GM23248 (cell line): ENCODE results near the gene URB1. TPM values are rescaled to one million over a fixed set of nuclear protein-coding genes. Genes with fewer than 3 reads are reported as not detected.
"Not testable (repeated sequence)": the region's sequence is repeated elsewhere in the genome, so short reads cannot be mapped to it uniquely, and the experiment has no call there.

Experiments
- DNase-seq: peaks from one replicate; pipeline ENCODE4 v3.0.0-alpha.2; 2015
- H2AFZ ChIP-seq: fragments of 200-600 bp; sonication (generic); 2 replicates; pipeline ENCODE4 v1.6.1; 2016; ENCODE audit warnings: antibody characterized with exemption
- H3F3A ChIP-seq: fragments of 200-600 bp; sonication (generic); 2 replicates; pipeline ENCODE4 v1.6.1; 2016; ENCODE audit warnings: mild to moderate bottlenecking, antibody characterized with exemption, mixed run types; ENCODE audit not compliant: insufficient read depth
- H3K27ac ChIP-seq: fragments of 200-600 bp; sonication (generic); 2 replicates; pipeline ENCODE4 v1.5.1; 2016; ENCODE audit warnings: mild to moderate bottlenecking
- H3K27me3 ChIP-seq: fragments of 200-600 bp; sonication (generic); replicated peaks from 2 replicates; pipeline ENCODE4 v1.6.1; 2016; ENCODE audit warnings: mild to moderate bottlenecking; ENCODE audit not compliant: insufficient read depth
- H3K36me3 ChIP-seq: fragments of 200-600 bp; sonication (generic); 2 replicates; pipeline ENCODE4 v1.6.1; 2016; ENCODE audit warnings: low read depth, mild to moderate bottlenecking
- H3K4me1 ChIP-seq: fragments of 200-600 bp; sonication (generic); 2 replicates; pipeline ENCODE4 v1.6.1; 2016; ENCODE audit warnings: mild to moderate bottlenecking; ENCODE audit not compliant: insufficient read depth
- H3K4me2 ChIP-seq: fragments of 200-600 bp; sonication (generic); one replicate; pipeline ENCODE4 v1.6.1; 2016; ENCODE audit warnings: mild to moderate bottlenecking; ENCODE audit not compliant: unreplicated experiment
- H3K4me3 ChIP-seq: fragments of 200-600 bp; sonication (generic); 2 replicates; pipeline ENCODE4 v1.5.1; 2016; ENCODE audit warnings: mild to moderate bottlenecking
- H3K79me2 ChIP-seq: fragments of 200-600 bp; sonication (generic); 2 replicates; pipeline ENCODE4 v1.6.1; 2016; ENCODE audit warnings: mild to moderate bottlenecking; ENCODE audit not compliant: insufficient read depth
- H3K9ac ChIP-seq: fragments of 200-600 bp; sonication (generic); 2 replicates; pipeline ENCODE4 v1.6.1; 2016; ENCODE audit warnings: mild to moderate bottlenecking
- H3K9me2 ChIP-seq: fragments of 200-600 bp; sonication (generic); 2 replicates; pipeline ENCODE4 v1.6.1; 2016; ENCODE audit warnings: mixed run types, mild to moderate bottlenecking, moderate library complexity; ENCODE audit not compliant: insufficient read depth
- H3K9me3 ChIP-seq: fragments of 200-600 bp; sonication (generic); one replicate; pipeline ENCODE4 v1.6.1; 2017; ENCODE audit warnings: low read depth
- H4K20me1 ChIP-seq: fragments of 200-600 bp; sonication (generic); 2 replicates; pipeline ENCODE4 v1.6.0; 2016; ENCODE audit not compliant: insufficient read depth
- EZH2 ChIP-seq: fragments of 200-600 bp; sonication (generic); IDR thresholded peaks from 2 replicates; pipeline ENCODE4 v1.6.1; 2018; ENCODE audit warnings: antibody characterized with exemption, mild to moderate bottlenecking; ENCODE audit not compliant: insufficient read depth, poor library complexity, severe bottlenecking
- EZH2phosphoT487 ChIP-seq: fragments of 200-600 bp; sonication (generic); IDR thresholded peaks from 2 replicates; pipeline ENCODE4 v1.6.1; 2018; ENCODE audit warnings: antibody characterized with exemption, moderate library complexity, mild to moderate bottlenecking, low read depth; ENCODE audit not compliant: insufficient read depth
- WGBS, 2 experiments: methylation state at CpG; one replicate each; pipeline ENCODE4 v1.1.6; 2015 to 2017; ENCODE audit warnings: low lambda C conversion rate in 2 of 2, low coverage in 1 of 2; ENCODE audit errors: missing lambda C conversion rate in 2 of 2; 5-methylcytosine and 5-hydroxymethylcytosine counted together
- in situ Hi-C: fragments of 300-500 bp; cut with MboI; formaldehyde crosslinking; loops from 2 replicates; pipeline ENCODE4 v1.15.0; 2020
- polyA plus RNA-seq: library from polyadenylated mRNA; unstranded; fragments of >200 nt; fragmentation: Nextera tagmentation; extraction: Ambion mirVana; gene quantifications from 2 replicates; pipeline ENCODE4 v1.2.1, GENCODE V29; 2016
- total RNA-seq: library from RNA; depleted of rRNA; stranded (reverse); fragments of >200 nt; shearing (Covaris generic); gene quantifications from 2 replicates; pipeline ENCODE4 v1.2.3, GENCODE V29; 2014

Gene URB1
- total and polyA plus RNA-seq, 2 experiments from 2014 or later: 4.9 to 15.7 TPM

GRCh38 chr21:32278518-32279376, 114.1 kb downstream of the URB1 start, which contains the start of gene MIS18A:
MIS18A (minus strand) TSS chr21:32279049; CDS start chr21:32279014, 35 bp downstream.
- Histone ChIP-seq H3K4me3 (peak within 1 kb of the TSS; percentile 85), H4K20me1 (no peaks in the 10 kb centered on the region), H3F3A (peaks cover 5% of the 10 kb centered on the region; the same call in 1 of the 2 replicates), H3K4me2 (peak within 1 kb of the TSS; percentile 89), H3K36me3 (no peaks in the 10 kb centered on the region; the same call in 1 of the 2 replicates), H3K27me3 (no peaks in the 10 kb centered on the region), H3K27ac (peak within 1 kb of the TSS; percentile 55), H3K4me1 (0 out of 2 replicates have a peak, but pooled peaks cover 6% of the 10 kb centered on the region), H2AFZ (peak within 1 kb of the TSS; percentile 84), H3K79me2 (peaks cover 29% of the 10 kb centered on the region), H3K9ac (peak within 1 kb of the TSS; percentile 86), H3K9me3 (no peaks in the 10 kb centered on the region), H3K9me2 (no peaks in the 10 kb centered on the region)
- no peak for TF ChIP-seq EZH2phosphoT487
- TF ChIP-seq EZH2: no peak
- 1% methylated on average over 58 to 69 of the region's 69 CpGs for WGBS, 2 experiments
- DNase-seq: peak; percentile 98
- in situ Hi-C loops: no loop called here

DNA sequence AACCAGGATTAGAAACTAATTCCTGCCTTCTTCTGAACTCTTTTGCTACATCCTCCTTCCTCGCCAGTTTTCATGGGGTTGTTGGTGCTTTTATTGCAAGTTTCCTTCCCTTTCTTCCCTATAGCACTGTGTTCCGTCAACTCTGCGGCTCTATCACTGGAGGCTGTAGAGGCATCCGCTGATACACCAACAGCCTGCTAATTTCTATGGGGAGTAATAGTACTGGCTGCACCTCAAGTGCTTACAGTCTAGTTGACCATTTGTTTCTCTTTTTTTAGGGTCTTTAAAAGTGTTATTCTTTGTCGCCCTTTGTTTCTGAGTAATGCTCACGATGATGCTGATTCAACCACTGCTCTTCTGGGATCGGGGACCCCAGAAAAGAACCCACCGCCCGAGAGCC, 114.7 kb downstream of the URB1 start:
- DNase-seq: peak; percentile 51
- H4K20me1 ChIP-seq: no peaks in the 10 kb centered on the region
- peak overlapping the region; percentile 21; the same call in 1 of the 2 replicates for H3K27ac ChIP-seq
- H3K36me3 ChIP-seq: no peaks in the 10 kb centered on the region; the same call in 1 of the 2 replicates
- peak overlapping the region; percentile 85 for H3K4me3 ChIP-seq
- no peaks in the 10 kb centered on the region for H3K9me2 ChIP-seq
- no peaks in the 10 kb centered on the region for H3K27me3 ChIP-seq
- H3K79me2 ChIP-seq: peaks cover 29% of the 10 kb centered on the region
- peak overlapping the region; percentile 86 for H3K9ac ChIP-seq
- H3K4me2 ChIP-seq: peak overlapping the region; percentile 63
- H3K4me1 ChIP-seq: 0 out of 2 replicates have a peak, but pooled peaks cover 6% of the 10 kb centered on the region
- WGBS, 2 experiments: 4 to 6% methylated on average over 9 of the region's 9 CpGs
- in situ Hi-C loops: no loop called here
- H2AFZ ChIP-seq: peak overlapping the region; percentile 84
- no peak for TF ChIP-seq EZH2
- no peak for TF ChIP-seq EZH2phosphoT487
- H3K9me3 ChIP-seq: no peaks in the 10 kb centered on the region
- peaks cover 5% of the 10 kb centered on the region; the same call in 1 of the 2 replicates for H3F3A ChIP-seq

GRCh38 chr21:32276671-32277070, 116.1 kb downstream of the URB1 start:
- Histone ChIP-seq H3K9ac (no peak overlapping the region), H3K4me1 (0 out of 2 replicates have a peak, but pooled peaks cover 6% of the 10 kb centered on the region), H3K9me3 (no peaks in the 10 kb centered on the region)

GRCh38 chr21:32270748-32271147, 122.1 kb downstream of the URB1 start:
- Histone ChIP-seq H3F3A (no peaks in the 10 kb centered on the region), H3K4me2 (no peak overlapping the region), H3K9me2 (no peaks in the 10 kb centered on the region), H3K27me3 (no peaks in the 10 kb centered on the region), H3K4me1 (no peaks in the 10 kb centered on the region), H3K36me3 (peaks cover 4% of the 10 kb centered on the region; the same call in 1 of the 2 replicates), H3K4me3 (no peak overlapping the region), H3K27ac (no peak overlapping the region), H3K9ac (no peak overlapping the region), H2AFZ (no peak overlapping the region), H3K79me2 (peaks cover 11% of the 10 kb centered on the region), H3K9me3 (no peaks in the 10 kb centered on the region), H4K20me1 (no peaks in the 10 kb centered on the region)
- TF ChIP-seq EZH2: no peak
- TF ChIP-seq EZH2phosphoT487: no peak
- WGBS, 2 experiments: 56 to 57% methylated on average over 4 of the region's 4 CpGs
- in situ Hi-C loops: no loop called here
- no peak for DNase-seq

More at GRCh38 chr21:32276671-32277070, 116.1 kb downstream of the URB1 start:
- WGBS, 2 experiments: 82 to 88% methylated on average over 4 of the region's 4 CpGs
- Histone ChIP-seq H3K79me2 (peaks cover 31% of the 10 kb centered on the region), H3K27me3 (no peaks in the 10 kb centered on the region), H3K4me2 (no peak overlapping the region), H3F3A (peaks cover 5% of the 10 kb centered on the region; the same call in 1 of the 2 replicates), H4K20me1 (no peaks in the 10 kb centered on the region), H3K36me3 (no peaks in the 10 kb centered on the region; the same call in 1 of the 2 replicates), H3K9me2 (no peaks in the 10 kb centered on the region), H2AFZ (no peak overlapping the region), H3K27ac (no peak overlapping the region), H3K4me3 (no peak overlapping the region)
- in situ Hi-C loops: no loop called here
- DNase-seq: no peak
- TF ChIP-seq EZH2phosphoT487 (no peak), EZH2 (no peak)

DNA sequence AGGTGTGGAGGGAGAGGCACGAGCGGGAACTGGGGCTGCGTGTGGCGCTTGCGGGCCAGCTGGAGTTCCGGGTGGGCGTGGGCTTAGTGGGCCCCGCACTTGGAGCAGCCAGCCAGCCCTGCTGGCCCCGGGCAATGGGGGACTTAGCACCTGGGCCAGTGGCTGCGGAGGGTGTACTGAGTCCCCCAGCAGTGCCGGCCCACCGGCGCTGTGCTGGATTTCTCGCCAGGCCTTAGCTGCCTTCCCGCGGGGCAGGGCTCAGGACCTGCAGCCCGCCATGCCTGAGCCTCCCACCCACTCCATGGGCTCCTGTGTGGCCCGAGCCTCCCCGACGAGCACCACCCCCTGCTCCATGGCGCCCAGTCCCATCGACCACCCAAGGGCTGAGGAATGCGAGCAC, 127.5 kb downstream of the URB1 start:
- in situ Hi-C loops: loop anchor here (10.0 kb wide), 1 partner anchor 491 kb away; no protein-coding TSS in a partner anchor
- 89 to 94% methylated on average over 20 of the region's 23 CpGs for WGBS, 2 experiments

More for the DNA sequence above, 127.5 kb downstream of the URB1 start:
- H3K27ac ChIP-seq, H3K9me3 ChIP-seq, DNase-seq, H3K4me2 ChIP-seq, H4K20me1 ChIP-seq, H3K36me3 ChIP-seq, H3K9ac ChIP-seq, H3F3A ChIP-seq, H3K27me3 ChIP-seq, H2AFZ ChIP-seq, H3K4me1 ChIP-seq, H3K4me3 ChIP-seq, H3K79me2 ChIP-seq, H3K9me2 ChIP-seq: not testable (repeated sequence)
